Measurements from ENCODE around the gene GFI1B.

GRCh38 chr9:133004999-133005760, 26.7 kb downstream of the GFI1B start:
- TF ChIP-seq, protein P1, sequence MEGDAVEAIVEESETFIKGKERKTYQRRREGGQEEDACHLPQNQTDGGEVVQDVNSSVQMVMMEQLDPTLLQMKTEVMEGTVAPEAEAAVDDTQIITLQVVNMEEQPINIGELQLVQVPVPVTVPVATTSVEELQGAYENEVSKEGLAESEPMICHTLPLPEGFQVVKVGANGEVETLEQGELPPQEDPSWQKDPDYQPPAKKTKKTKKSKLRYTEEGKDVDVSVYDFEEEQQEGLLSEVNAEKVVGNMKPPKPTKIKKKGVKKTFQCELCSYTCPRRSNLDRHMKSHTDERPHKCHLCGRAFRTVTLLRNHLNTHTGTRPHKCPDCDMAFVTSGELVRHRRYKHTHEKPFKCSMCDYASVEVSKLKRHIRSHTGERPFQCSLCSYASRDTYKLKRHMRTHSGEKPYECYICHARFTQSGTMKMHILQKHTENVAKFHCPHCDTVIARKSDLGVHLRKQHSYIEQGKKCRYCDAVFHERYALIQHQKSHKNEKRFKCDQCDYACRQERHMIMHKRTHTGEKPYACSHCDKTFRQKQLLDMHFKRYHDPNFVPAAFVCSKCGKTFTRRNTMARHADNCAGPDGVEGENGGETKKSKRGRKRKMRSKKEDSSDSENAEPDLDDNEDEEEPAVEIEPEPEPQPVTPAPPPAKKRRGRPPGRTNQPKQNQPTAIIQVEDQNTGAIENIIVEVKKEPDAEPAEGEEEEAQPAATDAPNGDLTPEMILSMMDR (IDR thresholded peaks at IDR 0.05; ENCODE audit: poor library complexity, severe bottlenecking) = no peak
- no peak for TF ChIP-seq RAD21 (conservative IDR thresholded peaks at IDR 0.05)
- no peak for TF ChIP-seq MXI1 (conservative IDR thresholded peaks at IDR 0.05; ENCODE audit: poor library complexity, severe bottlenecking)
- TF ChIP-seq POLR2AphosphoS5 (IDR thresholded peaks at IDR 0.05) = no peak
- no peak for TF ChIP-seq EZH2 (IDR thresholded peaks at IDR 0.05; ENCODE audit: borderline replicate concordance, insufficient read depth, low read length, poor library complexity, severe bottlenecking)
- no peak for TF ChIP-seq EP300 (conservative IDR thresholded peaks at IDR 0.05; ENCODE audit: poor library complexity, severe bottlenecking)
- TF ChIP-seq REST (IDR thresholded peaks at IDR 0.05; ENCODE audit: borderline replicate concordance) = no peak
- no peak for TF ChIP-seq SMC3 (conservative IDR thresholded peaks at IDR 0.05; ENCODE audit: poor library complexity)
